Immature natural killer cell (primary cell): ENCODE measurements around the gene CCDC38. TPM values are rescaled to one million over a fixed set of nuclear protein-coding genes. Genes with fewer than 3 reads are reported as not detected.
"Not testable (repeated sequence)": the region's sequence is repeated elsewhere in the genome, so short reads cannot be mapped to it uniquely, and the experiment has no call there.

ENCODE experiments used
- DNase-seq, 3 donors: peaks; one replicate each; pipeline ENCODE4 v3.0.0; 2022; ENCODE audit warnings: mixed read lengths in 1 of 3
- H3K27ac Mint-ChIP-seq, 6 donors: one replicate each; pipeline ENCODE4 v1.8.0; 2020; ENCODE audit warnings: mixed read lengths in 6 of 6, mild to moderate bottlenecking in 5 of 6, inconsistent platforms in 4 of 6, moderate library complexity in 3 of 6
- H3K27me3 Mint-ChIP-seq, 3 donors: one replicate each; pipeline ENCODE4 v1.8.0; 2020 to 2021; ENCODE audit warnings: low read depth in 3 of 3, mild to moderate bottlenecking in 3 of 3, mixed read lengths in 3 of 3, moderate library complexity in 3 of 3, inconsistent platforms in 1 of 3
- H3K36me3 Mint-ChIP-seq, 3 donors: one replicate each; pipeline ENCODE4 v1.8.0; 2020; ENCODE audit warnings: mixed read lengths in 3 of 3, inconsistent platforms in 2 of 3, mild to moderate bottlenecking in 2 of 3
- H3K4me1 Mint-ChIP-seq, 2 donors: one replicate each; pipeline ENCODE4 v1.8.0; 2020; ENCODE audit warnings: inconsistent platforms in 2 of 2, mild to moderate bottlenecking in 2 of 2, mixed read lengths in 2 of 2, moderate library complexity in 1 of 2
- H3K4me3 Mint-ChIP-seq, 5 donors: one replicate each; pipeline ENCODE4 v1.8.0; 2020; ENCODE audit warnings: mild to moderate bottlenecking in 5 of 5, mixed read lengths in 5 of 5, inconsistent platforms in 3 of 5, moderate library complexity in 3 of 5
- H3K9me3 Mint-ChIP-seq, 6 donors: one replicate each; pipeline ENCODE4 v1.8.0; 2020; ENCODE audit warnings: mild to moderate bottlenecking in 6 of 6, mixed read lengths in 6 of 6, inconsistent platforms in 4 of 6, moderate library complexity in 3 of 6
- polyA plus RNA-seq, 3 donors: library from polyadenylated mRNA; unstranded; fragments of 300-500 nt; fragmentation: Illumina TruSeq; gene quantifications; one replicate each; pipeline ENCODE4 v1.2.3, GENCODE V29; 2021

CCDC38 gene
- polyA plus RNA-seq, 3 donors from 2014 or later = 0.07 TPM; not detected in 2

- DNase-seq = no peak
- peaks cover 0 to 1% (median 0%) of the 10 kb centered on the region in 3 donors for H3K27me3 Mint-ChIP-seq
- no peak overlapping the region for H3K27ac Mint-ChIP-seq
- peaks cover 0 to 13% (median 0%) of the 10 kb centered on the region in 3 donors for H3K36me3 Mint-ChIP-seq
- H3K4me3 Mint-ChIP-seq = no peak overlapping the region
- H3K4me1 Mint-ChIP-seq = no peaks in the 10 kb centered on the region
- no peaks in the 10 kb centered on the region for H3K9me3 Mint-ChIP-seq
Measured at GRCh38 chr12:95975491-95975890, 33.1 kb upstream of the CCDC38 start.

- Mint-ChIP-seq H3K9me3 (no peaks in the 10 kb centered on the region), H3K36me3 (peaks cover 0 to 13% (median 0%) of the 10 kb centered on the region in 3 donors), H3K4me3 (no peak overlapping the region), H3K27me3 (peaks cover 0 to 1% (median 0%) of the 10 kb centered on the region in 3 donors), H3K27ac (no peak overlapping the region), H3K4me1 (no peaks in the 10 kb centered on the region)
- no peak for DNase-seq
Measured at GRCh38 chr12:95974358-95974757, 31.9 kb upstream of the CCDC38 start.

- Mint-ChIP-seq H3K4me3 (no peak overlapping the region), H3K27ac (no peak overlapping the region), H3K27me3 (peaks cover 0 to 1% (median 0%) of the 10 kb centered on the region in 3 donors), H3K4me1 (no peaks in the 10 kb centered on the region), H3K36me3 (peaks cover 4 to 13% (median 5%) of the 10 kb centered on the region in 3 donors), H3K9me3 (no peaks in the 10 kb centered on the region)
- DNase-seq = no peak
Measured at GRCh38 chr12:95972832-95973456, 30.5 kb upstream of the CCDC38 start.

- no peak for DNase-seq
- peaks cover 0 to 3% (median 0%) of the 10 kb centered on the region in 3 donors for H3K27me3 Mint-ChIP-seq
- peaks cover 6 to 13% (median 13%) of the 10 kb centered on the region in 3 donors for H3K36me3 Mint-ChIP-seq
- H3K4me3 Mint-ChIP-seq = no peak overlapping the region
- H3K4me1 Mint-ChIP-seq = no peaks in the 10 kb centered on the region
- no peaks in the 10 kb centered on the region for H3K9me3 Mint-ChIP-seq
- H3K27ac Mint-ChIP-seq = no peak overlapping the region
Measured at GRCh38 chr12:95970905-95971304, 28.5 kb upstream of the CCDC38 start.

GRCh38 chr12:95969116-95969515, 26.7 kb upstream of the CCDC38 start:
- H3K36me3 Mint-ChIP-seq = peaks cover 6 to 17% (median 13%) of the 10 kb centered on the region in 3 donors
- DNase-seq, H3K27ac Mint-ChIP-seq, H3K4me1 Mint-ChIP-seq, H3K4me3 Mint-ChIP-seq, H3K27me3 Mint-ChIP-seq, H3K9me3 Mint-ChIP-seq: not testable (repeated sequence)

GRCh38 chr12:95967301-95967700, 24.9 kb upstream of the CCDC38 start:
- H3K27ac Mint-ChIP-seq = no peak overlapping the region
- peaks cover 0 to 23% (median 17%) of the 10 kb centered on the region in 3 donors for H3K36me3 Mint-ChIP-seq
- no peak for DNase-seq
- no peak overlapping the region for H3K4me3 Mint-ChIP-seq
- H3K27me3 Mint-ChIP-seq = peaks cover 0 to 2% (median 0%) of the 10 kb centered on the region in 3 donors
- H3K4me1 Mint-ChIP-seq = no peaks in the 10 kb centered on the region
- no peaks in the 10 kb centered on the region for H3K9me3 Mint-ChIP-seq

GRCh38 chr12:95966287-95966870, 24.0 kb upstream of the CCDC38 start:
- H3K36me3 Mint-ChIP-seq = peaks cover 0 to 23% (median 17%) of the 10 kb centered on the region in 3 donors
- no peaks in the 10 kb centered on the region for H3K4me1 Mint-ChIP-seq
- no peak for DNase-seq
- peaks cover 0 to 2% (median 0%) of the 10 kb centered on the region in 3 donors for H3K27me3 Mint-ChIP-seq
- no peaks in the 10 kb centered on the region for H3K9me3 Mint-ChIP-seq
- no peak overlapping the region for H3K4me3 Mint-ChIP-seq
- no peak overlapping the region for H3K27ac Mint-ChIP-seq

GRCh38 chr12:95963096-95963495, 20.7 kb upstream of the CCDC38 start:
- H3K4me3 Mint-ChIP-seq = no peak overlapping the region
- no peaks in the 10 kb centered on the region for H3K9me3 Mint-ChIP-seq
- no peaks in the 10 kb centered on the region for H3K4me1 Mint-ChIP-seq
- H3K27me3 Mint-ChIP-seq = peaks cover 0 to 2% (median 0%) of the 10 kb centered on the region in 3 donors
- no peak for DNase-seq
- H3K27ac Mint-ChIP-seq = no peak overlapping the region
- H3K36me3 Mint-ChIP-seq = peaks cover 0 to 19% (median 14%) of the 10 kb centered on the region in 3 donors

- no peak overlapping the region for H3K27ac Mint-ChIP-seq
- no peak overlapping the region for H3K4me3 Mint-ChIP-seq
- peaks cover 0 to 2% (median 0%) of the 10 kb centered on the region in 3 donors for H3K27me3 Mint-ChIP-seq
- no peaks in the 10 kb centered on the region for H3K4me1 Mint-ChIP-seq
- no peaks in the 10 kb centered on the region for H3K9me3 Mint-ChIP-seq
- no peak for DNase-seq
- H3K36me3 Mint-ChIP-seq = peaks cover 0 to 19% (median 12%) of the 10 kb centered on the region in 3 donors
Measured at GRCh38 chr12:95962222-95962621, 19.8 kb upstream of the CCDC38 start.

- no peak for DNase-seq
- H3K4me1 Mint-ChIP-seq = no peaks in the 10 kb centered on the region
- peak overlapping the region in 1 of 6 donors; percentile 17 for H3K27ac Mint-ChIP-seq
- peaks cover 0 to 6% (median 5%) of the 10 kb centered on the region in 3 donors for H3K36me3 Mint-ChIP-seq
- no peak overlapping the region for H3K4me3 Mint-ChIP-seq
- peaks cover 0 to 4% (median 0%) of the 10 kb centered on the region in 3 donors for H3K27me3 Mint-ChIP-seq
- H3K9me3 Mint-ChIP-seq = no peaks in the 10 kb centered on the region
Measured at GRCh38 chr12:95960241-95960640, 17.8 kb upstream of the CCDC38 start.

- Mint-ChIP-seq H3K27ac (no peak overlapping the region), H3K4me3 (no peak overlapping the region), H3K36me3 (peaks cover 0 to 8% (median 5%) of the 10 kb centered on the region in 3 donors), H3K9me3 (no peaks in the 10 kb centered on the region), H3K4me1 (no peaks in the 10 kb centered on the region), H3K27me3 (peaks cover 0 to 4% (median 0%) of the 10 kb centered on the region in 3 donors)
- DNase-seq = no peak
Measured at GRCh38 chr12:95959107-95959506, 16.7 kb upstream of the CCDC38 start.

- Mint-ChIP-seq H3K27me3 (peaks cover 0 to 8% (median 3%) of the 10 kb centered on the region in 3 donors), H3K27ac (no peak overlapping the region), H3K4me1 (no peaks in the 10 kb centered on the region), H3K9me3 (no peaks in the 10 kb centered on the region), H3K4me3 (no peak overlapping the region), H3K36me3 (peaks cover 0 to 7% (median 0%) of the 10 kb centered on the region in 3 donors)
- no peak for DNase-seq
Measured at GRCh38 chr12:95956557-95957145, 14.2 kb upstream of the CCDC38 start.

- H3K4me1 Mint-ChIP-seq = no peaks in the 10 kb centered on the region
- peaks cover 0 to 8% (median 8%) of the 10 kb centered on the region in 3 donors for H3K27me3 Mint-ChIP-seq
- H3K4me3 Mint-ChIP-seq = no peak overlapping the region
- DNase-seq = no peak
- H3K36me3 Mint-ChIP-seq = peaks cover 0 to 7% (median 0%) of the 10 kb centered on the region in 3 donors
- H3K9me3 Mint-ChIP-seq = no peaks in the 10 kb centered on the region
- no peak overlapping the region for H3K27ac Mint-ChIP-seq
Measured at GRCh38 chr12:95955549-95956159, 13.2 kb upstream of the CCDC38 start.

- H3K27ac Mint-ChIP-seq = no peak overlapping the region
- no peaks in the 10 kb centered on the region for H3K9me3 Mint-ChIP-seq
- no peak for DNase-seq
- H3K36me3 Mint-ChIP-seq = peaks cover 0 to 7% (median 0%) of the 10 kb centered on the region in 3 donors
- no peak overlapping the region for H3K4me3 Mint-ChIP-seq
- H3K4me1 Mint-ChIP-seq = no peaks in the 10 kb centered on the region
- H3K27me3 Mint-ChIP-seq = peaks cover 0 to 8% (median 8%) of the 10 kb centered on the region in 3 donors
Measured at GRCh38 chr12:95953000-95953399, 10.6 kb upstream of the CCDC38 start.
